A172 (cell line): ENCODE data around the gene ROBO2. TPM values are rescaled to one million over a fixed set of nuclear protein-coding genes. Genes with fewer than 3 reads are reported as not detected.

Experiments used
- DNase-seq: peaks from one replicate; pipeline ENCODE4 v3.0.0-alpha.2; 2015; ENCODE audit warnings: low spot score
- total RNA-seq: library from RNA; depleted of rRNA; stranded (reverse); fragments of >200 nt; shearing (Covaris generic); gene quantifications from 2 replicates; pipeline ENCODE4 v1.2.3, GENCODE V29; 2014

ROBO2 gene
- total RNA-seq, 1 experiment from 2014 or later, result not detected

- DNase-seq, result no peak
These were observed 63.3 kb downstream of the ROBO2 start for GRCh38 chr3:77102951-77103769.

DNA sequence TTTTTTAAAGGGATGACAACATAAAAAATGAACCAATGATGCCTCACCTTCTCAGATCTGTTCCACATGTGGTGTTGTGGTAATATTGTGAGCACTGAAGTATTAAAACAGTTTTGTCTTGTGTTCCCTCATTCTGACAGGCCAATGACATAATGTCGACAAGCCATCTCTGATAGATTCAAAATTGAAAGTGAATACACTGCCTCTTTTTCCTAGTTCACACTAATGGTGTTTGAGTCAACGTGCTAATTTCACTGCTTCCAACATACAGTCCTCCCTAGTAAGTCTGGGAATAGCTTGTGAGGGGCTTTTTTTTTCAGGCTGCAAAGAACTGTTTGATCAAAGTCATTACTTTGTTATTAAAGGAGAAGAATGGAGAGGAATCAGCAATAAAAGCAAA is 82.8 kb downstream of the ROBO2 start:
- DNase-seq, result no peak

DNA sequence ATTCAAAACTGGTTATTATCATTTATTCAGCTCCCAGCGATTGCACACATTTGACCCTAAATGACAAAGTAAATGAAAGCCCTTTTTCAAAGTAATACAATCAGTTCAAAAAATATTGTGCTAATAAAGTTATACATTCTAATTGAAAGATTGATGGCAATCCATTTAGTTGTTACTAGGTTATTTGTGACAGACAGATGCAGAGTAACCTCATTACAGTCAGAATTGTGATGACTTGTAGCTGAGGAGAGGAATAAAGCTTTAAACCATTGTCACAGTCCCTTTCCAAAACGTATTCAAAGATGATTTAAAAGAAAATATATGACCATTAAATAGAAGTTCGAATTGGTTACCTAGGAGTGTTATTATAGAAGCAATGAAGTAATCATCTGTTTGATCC is 86.1 kb downstream of the ROBO2 start:
- DNase-seq, result no peak

GRCh38 chr3:77134769-77135168 is 94.9 kb downstream of the ROBO2 start:
- no peak for DNase-seq

DNA sequence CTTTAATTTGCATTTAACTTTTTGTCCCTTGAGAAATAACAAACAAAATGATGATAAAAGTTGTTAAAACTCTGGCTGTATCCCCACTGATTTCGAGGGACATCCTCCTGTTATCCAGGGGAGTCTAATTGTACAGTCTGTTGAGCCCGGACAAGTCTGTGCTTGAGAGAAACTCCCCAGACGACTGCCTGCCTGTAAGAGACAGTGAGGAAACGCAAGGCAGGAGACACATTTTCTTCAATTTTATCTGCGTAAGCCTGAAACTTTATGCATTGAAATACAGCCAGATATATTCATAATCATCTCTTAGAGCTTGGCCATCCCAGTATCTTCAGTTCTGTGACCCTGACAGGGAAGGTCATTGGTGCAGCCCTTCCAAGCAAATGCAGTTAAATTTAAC is 97.7 kb downstream of the ROBO2 start:
- DNase-seq, result no peak

DNA sequence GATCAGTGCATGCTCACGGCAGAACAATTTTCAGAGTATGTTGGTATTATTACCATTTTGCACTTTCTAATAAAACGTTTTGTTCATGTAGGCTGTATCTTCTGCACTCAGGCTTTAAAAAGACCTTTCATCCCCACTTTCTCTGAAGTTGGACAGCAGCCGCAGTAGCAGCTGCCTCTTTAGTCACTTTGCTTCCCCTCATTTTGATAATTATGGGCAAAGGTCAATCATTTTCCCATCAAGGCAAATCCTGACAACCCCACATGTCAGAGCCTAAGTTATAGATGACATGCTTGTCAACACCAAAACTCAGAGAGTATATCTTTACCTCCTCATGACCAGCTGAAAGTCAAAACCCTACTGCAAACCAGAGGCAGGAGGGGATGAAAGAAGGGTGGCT is 99.7 kb downstream of the ROBO2 start:
- DNase-seq, result no peak

GRCh38 chr3:77141423-77141822 is 101.5 kb downstream of the ROBO2 start:
- DNase-seq, result no peak

- no peak for DNase-seq
These were observed 102.7 kb downstream of the ROBO2 start for GRCh38 chr3:77142578-77142977.

DNA sequence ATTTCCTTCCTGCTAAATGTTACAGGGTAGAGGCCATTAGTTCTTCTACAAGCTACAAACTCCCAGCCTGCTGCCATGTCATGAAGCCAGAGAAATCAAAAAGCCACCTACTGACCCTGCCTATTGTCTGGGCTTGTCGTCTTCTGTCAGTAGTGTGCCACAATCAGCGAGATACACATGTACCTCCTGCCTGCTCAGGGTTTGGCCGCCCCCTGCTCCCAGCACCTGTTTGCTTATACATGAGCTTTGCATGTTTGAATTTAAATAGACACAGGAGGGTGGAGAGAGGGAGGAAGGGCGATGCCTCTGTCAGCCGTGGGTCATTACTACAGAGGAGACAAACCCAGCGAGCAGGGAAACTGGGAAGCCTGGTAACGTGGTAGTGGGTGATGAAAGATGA is 106.1 kb downstream of the ROBO2 start:
- no peak for DNase-seq

- DNase-seq, result no peak
These were observed 108.1 kb downstream of the ROBO2 start for GRCh38 chr3:77147836-77148578.

DNA sequence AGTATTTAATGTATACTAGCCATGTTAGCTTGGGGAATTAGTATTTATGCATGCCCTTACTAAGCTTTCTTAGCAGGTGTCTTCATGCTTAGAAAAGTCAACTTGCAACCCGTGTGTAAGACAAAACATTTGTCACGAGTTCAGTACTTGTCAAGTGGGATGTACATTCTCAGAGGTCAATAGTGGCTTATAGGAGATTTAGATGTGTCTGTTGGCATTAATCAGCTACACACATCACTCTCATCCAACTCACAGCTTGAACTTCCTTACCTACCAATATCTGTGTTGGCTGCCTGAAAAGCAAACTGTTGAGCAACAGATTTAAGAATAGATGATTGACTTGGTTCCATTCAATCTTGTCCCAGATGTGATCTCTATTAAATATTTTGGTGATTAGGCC is 109.5 kb downstream of the ROBO2 start:
- DNase-seq, result no peak

DNA sequence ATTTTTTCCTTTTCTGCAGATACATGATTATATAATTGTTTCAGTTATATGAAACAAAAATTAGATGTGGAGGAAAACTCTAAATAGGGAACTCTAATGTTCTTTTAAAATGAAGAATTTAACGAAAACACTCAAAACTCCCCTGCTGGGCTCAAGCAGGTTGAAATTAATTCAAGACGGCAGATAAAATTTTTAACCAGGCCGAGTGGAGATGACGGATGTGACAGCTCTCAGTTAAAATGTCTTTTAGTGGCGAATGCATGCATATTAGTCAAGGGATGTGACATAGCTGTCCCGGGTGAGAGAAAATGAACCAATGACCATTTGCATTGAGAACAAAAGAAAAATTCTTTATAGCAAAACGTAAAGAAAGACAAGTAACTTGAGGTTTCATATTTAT is 110.1 kb downstream of the ROBO2 start:
- DNase-seq, result no peak

GRCh38 chr3:77150759-77151158 is 110.9 kb downstream of the ROBO2 start:
- no peak for DNase-seq

- DNase-seq, result no peak
These were observed 119.1 kb downstream of the ROBO2 start for GRCh38 chr3:77158730-77159581.

- no peak for DNase-seq
These were observed 121.1 kb downstream of the ROBO2 start for GRCh38 chr3:77160931-77161497.

DNA sequence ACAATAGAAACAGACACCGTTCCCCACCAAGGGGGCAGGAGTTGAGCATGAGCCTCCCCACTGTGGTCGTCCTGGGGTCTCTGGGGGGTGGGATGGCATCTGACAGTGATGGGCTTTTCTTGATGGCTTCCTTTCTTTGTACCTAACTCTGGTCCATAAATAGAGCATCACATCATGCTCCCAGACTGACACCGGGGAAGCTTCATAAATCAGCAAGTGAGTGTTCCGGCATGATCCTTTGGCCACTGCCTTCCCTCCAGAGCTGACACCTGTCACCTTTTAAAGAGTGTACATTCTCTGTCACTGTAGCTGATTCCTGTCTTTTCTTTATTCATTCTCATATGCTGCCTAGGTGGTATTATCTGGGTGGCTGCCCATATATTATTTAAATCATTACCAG is 129.9 kb downstream of the ROBO2 start:
- DNase-seq, result no peak

GRCh38 chr3:77171026-77171425 is 131.1 kb downstream of the ROBO2 start:
- no peak for DNase-seq

GRCh38 chr3:77179762-77180161 is 139.9 kb downstream of the ROBO2 start:
- no peak for DNase-seq

DNA sequence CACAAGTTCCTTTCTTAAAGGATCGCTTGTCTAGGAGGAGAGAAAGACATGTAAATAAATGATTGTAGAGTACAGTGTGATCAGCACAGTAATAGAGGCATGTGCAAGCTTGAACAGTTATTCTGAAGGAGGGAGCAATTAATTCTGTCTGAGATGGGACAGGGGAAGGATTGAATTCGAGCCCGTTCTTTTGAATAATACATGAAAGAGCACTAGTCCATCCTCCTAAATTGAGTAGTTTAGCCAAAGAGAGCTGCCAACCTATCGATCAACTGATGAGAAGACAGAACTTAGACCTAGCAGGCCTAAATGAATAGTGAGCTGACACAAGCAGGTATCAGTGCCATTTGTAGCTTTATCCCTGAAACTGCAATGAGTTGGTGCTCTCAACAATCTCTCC is 142.4 kb downstream of the ROBO2 start:
- DNase-seq, result no peak

GRCh38 chr3:77186319-77186718 is 146.4 kb downstream of the ROBO2 start:
- DNase-seq, result no peak

DNA sequence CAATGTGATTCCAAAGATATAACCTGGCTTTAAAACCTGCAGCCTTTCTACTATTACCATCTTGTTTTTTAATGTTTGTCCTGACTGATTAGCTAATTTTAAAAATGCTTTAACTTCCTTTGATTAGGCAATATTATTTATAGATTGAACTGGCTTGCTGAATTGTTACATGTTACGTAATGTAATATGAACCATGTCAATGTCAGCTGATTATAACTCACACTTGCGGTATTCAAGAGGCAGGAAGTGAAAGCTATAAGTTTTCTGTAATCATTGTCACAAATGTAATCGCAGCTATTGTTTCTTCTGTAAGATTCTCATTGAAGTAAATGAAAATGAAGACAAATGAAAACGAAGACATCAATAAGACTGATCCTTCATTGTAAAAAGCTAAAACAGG is 146.8 kb downstream of the ROBO2 start:
- no peak for DNase-seq

DNA sequence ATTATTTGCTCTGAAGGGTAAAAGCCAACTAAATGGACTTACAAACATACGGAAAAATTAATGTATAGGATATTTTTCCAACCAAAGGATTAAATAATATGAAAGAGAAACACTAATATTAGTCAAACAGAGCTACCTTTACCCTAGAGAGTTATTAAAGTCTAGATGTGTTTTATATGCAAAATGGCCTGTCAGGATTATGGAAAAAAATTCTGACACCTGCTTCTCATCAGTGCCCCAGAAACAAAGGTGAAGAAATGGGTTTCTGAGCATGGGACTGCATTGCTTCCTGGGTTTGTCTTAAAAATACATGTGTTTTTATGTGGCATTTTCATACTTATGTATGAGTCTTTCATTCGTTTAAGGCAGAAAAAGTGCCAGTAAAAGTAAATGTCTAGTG is 148.3 kb downstream of the ROBO2 start:
- no peak for DNase-seq
